Inflammatory macrophage (primary cell): Measurements from ENCODE around the gene KCNK5.

Experiments
- DNase-seq, 2 donors: peaks; one replicate each; pipeline ENCODE4 v3.0.0-alpha.2; 2020 to 2022

The KCNK5 gene

GRCh38 chr6:39240155-39240757 lies 11.0 kb upstream of the KCNK5 start:
- no peak for DNase-seq

- no peak for DNase-seq
Observed at GRCh38 chr6:39239527-39240154, 10.4 kb upstream of the KCNK5 start.

GRCh38 chr6:39236742-39237141 lies 7.5 kb upstream of the KCNK5 start:
- DNase-seq: no peak

- DNase-seq: no peak
Observed at GRCh38 chr6:39233333-39233732, 4.1 kb upstream of the KCNK5 start.

GRCh38 chr6:39231521-39232243 lies 2.4 kb upstream of the KCNK5 start:
- no peak for DNase-seq

GRCh38 chr6:39230654-39231035 lies 1.4 kb upstream of the KCNK5 start:
- DNase-seq: no peak

- DNase-seq: peak in 1 of 2 donors; percentile 26
Observed at GRCh38 chr6:39228111-39228971, 934 bp downstream of the KCNK5 start.

GRCh38 chr6:39227476-39227875 lies 1.8 kb downstream of the KCNK5 start:
- no peak for DNase-seq

- DNase-seq: no peak
Observed at GRCh38 chr6:39226639-39227329, 2.5 kb downstream of the KCNK5 start.

GRCh38 chr6:39225946-39226437 lies 3.3 kb downstream of the KCNK5 start:
- DNase-seq: peak; percentile 64 to 84

GRCh38 chr6:39225543-39225942 lies 3.7 kb downstream of the KCNK5 start:
- no peak for DNase-seq

GRCh38 chr6:39224523-39225182 lies 4.6 kb downstream of the KCNK5 start:
- DNase-seq: no peak

- no peak for DNase-seq
Observed at GRCh38 chr6:39224011-39224410, 5.3 kb downstream of the KCNK5 start.

GRCh38 chr6:39223555-39223954 lies 5.7 kb downstream of the KCNK5 start:
- no peak for DNase-seq

GRCh38 chr6:39223061-39223460 lies 6.2 kb downstream of the KCNK5 start:
- DNase-seq: no peak

GRCh38 chr6:39221779-39222641 lies 7.3 kb downstream of the KCNK5 start:
- DNase-seq: no peak

- DNase-seq: no peak
Observed at GRCh38 chr6:39221115-39221514, 8.2 kb downstream of the KCNK5 start.

GRCh38 chr6:39218868-39219567 lies 10.3 kb downstream of the KCNK5 start:
- peak in 1 of 2 donors; percentile 33 for DNase-seq

GRCh38 chr6:39217177-39217864 lies 12.0 kb downstream of the KCNK5 start:
- no peak for DNase-seq
